Measurements from ENCODE around the gene RFTN1. TPM values are rescaled to one million over a fixed set of nuclear protein-coding genes. Genes with fewer than 3 reads are reported as not detected.

The RFTN1 gene
- total and polyA plus RNA-seq, 2 of the 8 experiments (the other 6 are each of a cell fraction or from before 2014, with no cell fraction given) = 4.6 to 6.7 TPM

DNA sequence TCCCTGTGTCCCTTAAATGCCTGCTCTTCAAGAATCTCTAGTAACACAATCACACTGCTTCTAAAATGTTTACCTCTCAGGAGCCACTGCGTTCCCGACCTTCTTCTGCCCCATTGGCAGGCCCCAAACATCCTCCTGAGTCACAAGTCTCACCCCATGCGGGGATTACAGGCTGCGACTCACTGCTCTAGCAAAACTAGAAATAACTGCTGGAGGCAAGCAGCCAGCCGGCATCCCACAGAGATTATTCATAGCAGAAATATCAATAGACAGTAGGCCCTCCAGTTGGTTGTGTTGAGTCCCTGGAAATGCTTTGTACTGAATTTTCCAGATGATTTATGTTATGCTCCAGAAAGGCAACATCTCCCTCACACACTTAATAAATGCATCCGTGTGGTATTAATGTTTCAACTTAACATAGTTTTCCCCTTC is 64.8 kb downstream of the RFTN1 start:
- 80% methylated on average over 6 of the region's 6 CpGs; no CpG with 5 or more reads in 1 of the 2 experiments for WGBS, 2 experiments (ENCODE audit: extremely low coverage in 1 of 2, insufficient coverage in 1 of 2, insufficient read length in 1 of 2, insufficient replicate concordance in 2 of 2, low coverage in 1 of 2, low lambda C conversion rate in 2 of 2, missing lambda C conversion rate in 1 of 2)
- Histone ChIP-seq H2AK5ac (ENCODE audit: low read depth, low read length) (no peak overlapping the region), H3K79me2 (ENCODE audit: control insufficient read depth in 1 of 2, insufficient read depth in 2 of 2, low read length in 2 of 2) (no peaks in the 10 kb centered on the region), H3K4me2 (ENCODE audit: insufficient read depth in 1 of 2, low read depth in 2 of 2, low read length in 2 of 2) (no peak overlapping the region), H3K9ac (replicated peaks in 1 of 4; ENCODE audit: extremely low read depth in 1 of 4, low read depth in 3 of 4, low read length in 3 of 4) (no peak overlapping the region), H3K18ac (ENCODE audit: extremely low read depth, low read length) (no peak overlapping the region), H3K4ac (replicated peaks; ENCODE audit: insufficient read length, low read depth, low read length) (no peak overlapping the region), H4K91ac (replicated peaks; ENCODE audit: insufficient read length, low read length) (no peak overlapping the region), H2BK12ac (ENCODE audit: low read depth, low read length) (no peak overlapping the region), H2BK15ac (ENCODE audit: low read length) (no peak overlapping the region), H2BK20ac (ENCODE audit: low read length) (no peak overlapping the region), H3K4me3 (ENCODE audit: extremely low read depth in 1 of 4, insufficient read depth in 2 of 4, low read depth in 3 of 4, low read length in 4 of 4) (no peak overlapping the region), H3K36me3 (ENCODE audit: control insufficient read depth in 2 of 4, insufficient read depth in 4 of 4, low read length in 3 of 4) (no peaks in the 10 kb centered on the region), H4K8ac (ENCODE audit: extremely low read depth, insufficient read depth, low read length) (no peak overlapping the region), H3K27me3 (replicated peaks in 1 of 4; ENCODE audit: control insufficient read depth in 3 of 4, extremely low read depth in 1 of 4, insufficient read depth in 3 of 4, low read length in 3 of 4) (no peaks in the 10 kb centered on the region), H3K56ac (replicated peaks; ENCODE audit: insufficient read length, low read depth, low read length) (no peak overlapping the region), H2BK120ac (replicated peaks; ENCODE audit: low read depth, low read length) (no peak overlapping the region), H4K20me1 (replicated peaks in 1 of 2; ENCODE audit: control insufficient read depth in 1 of 2, insufficient read depth in 2 of 2, low read length in 2 of 2) (no peaks in the 10 kb centered on the region), H3K9me3 (ENCODE audit: insufficient read depth in 2 of 2, low read depth in 1 of 2, low read length in 1 of 2) (no peaks in the 10 kb centered on the region), H4K5ac (ENCODE audit: insufficient read length, low read depth, low read length) (no peak overlapping the region), H3K27ac (ENCODE audit: low read depth, low read length) (no peak overlapping the region), H3K23me2 (ENCODE audit: low read depth, low read length) (no peaks in the 10 kb centered on the region), H2AFZ (ENCODE audit: low read length) (no peak overlapping the region), H3K4me1 (replicated peaks in 1 of 4; ENCODE audit: control insufficient read depth in 3 of 4, insufficient read depth in 4 of 4, low read length in 3 of 4) (peaks cover 0 to 2% (median 0%) of the 10 kb centered on the region in 4 experiments; a peak in 1 of 7 replicates), H3K23ac (ENCODE audit: insufficient read length) (no peak overlapping the region), H2BK5ac (ENCODE audit: low read depth, low read length) (no peak overlapping the region), H3K79me1 (ENCODE audit: low read depth, low read length) (no peaks in the 10 kb centered on the region), H3K14ac (ENCODE audit: insufficient read length) (no peak overlapping the region)
- FAIRE-seq (no peak), DNase-seq (ENCODE audit: low read depth in 1 of 2, low spot score in 2 of 2) (no peak)
- TF ChIP-seq CHD2 (IDR thresholded peaks at IDR 0.05; ENCODE audit: low read length) (no peak), KDM5A (IDR thresholded peaks at IDR 0.05; ENCODE audit: low read length) (no peak), BCL11A (IDR thresholded peaks at IDR 0.05; ENCODE audit: low read depth in 2 of 2, low read length in 2 of 2) (no peak), RAD21 (IDR thresholded peaks at IDR 0.05 in 1 of 2, conservative IDR thresholded peaks at IDR 0.05 in 1 of 2; ENCODE audit: low read depth in 2 of 2, low read length in 2 of 2) (no peak)
- TF ChIP-seq, protein P1, sequence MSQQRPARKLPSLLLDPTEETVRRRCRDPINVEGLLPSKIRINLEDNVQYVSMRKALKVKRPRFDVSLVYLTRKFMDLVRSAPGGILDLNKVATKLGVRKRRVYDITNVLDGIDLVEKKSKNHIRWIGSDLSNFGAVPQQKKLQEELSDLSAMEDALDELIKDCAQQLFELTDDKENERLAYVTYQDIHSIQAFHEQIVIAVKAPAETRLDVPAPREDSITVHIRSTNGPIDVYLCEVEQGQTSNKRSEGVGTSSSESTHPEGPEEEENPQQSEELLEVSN (IDR thresholded peaks at IDR 0.05) = no peak
- ChIA-PET POLR2A (ENCODE audit: partially characterized antibody) (no interaction called here), CTCF (ENCODE audit: partially characterized antibody) (interaction anchor here (0.6 to 0.7 kb wide), 2 partner anchors 30 to 130 kb away, joined by 3 to 4 read pairs; no protein-coding TSS in a partner anchor)

Data from H1 (cell line).